Activated T-cell treated with anti-CD3 and anti-CD28 coated beads for 1 hour (primary cell): ENCODE results near the gene PDCD1.

ENCODE experiments used
- DNase-seq: peaks from one replicate; pipeline ENCODE4 v3.0.0-alpha.2; 2020; ENCODE audit warnings: low read depth

PDCD1 gene

GRCh38 chr2:241852116-241852980 lies 6.3 kb downstream of the PDCD1 start:
- no peak for DNase-seq

- no peak for DNase-seq
Observed at GRCh38 chr2:241851325-241852115, 7.2 kb downstream of the PDCD1 start.

GRCh38 chr2:241850544-241851324 lies 8.0 kb downstream of the PDCD1 start:
- DNase-seq: no peak

- DNase-seq: no peak
Observed at GRCh38 chr2:241849616-241850543, 8.8 kb downstream of the PDCD1 start.

DNA sequence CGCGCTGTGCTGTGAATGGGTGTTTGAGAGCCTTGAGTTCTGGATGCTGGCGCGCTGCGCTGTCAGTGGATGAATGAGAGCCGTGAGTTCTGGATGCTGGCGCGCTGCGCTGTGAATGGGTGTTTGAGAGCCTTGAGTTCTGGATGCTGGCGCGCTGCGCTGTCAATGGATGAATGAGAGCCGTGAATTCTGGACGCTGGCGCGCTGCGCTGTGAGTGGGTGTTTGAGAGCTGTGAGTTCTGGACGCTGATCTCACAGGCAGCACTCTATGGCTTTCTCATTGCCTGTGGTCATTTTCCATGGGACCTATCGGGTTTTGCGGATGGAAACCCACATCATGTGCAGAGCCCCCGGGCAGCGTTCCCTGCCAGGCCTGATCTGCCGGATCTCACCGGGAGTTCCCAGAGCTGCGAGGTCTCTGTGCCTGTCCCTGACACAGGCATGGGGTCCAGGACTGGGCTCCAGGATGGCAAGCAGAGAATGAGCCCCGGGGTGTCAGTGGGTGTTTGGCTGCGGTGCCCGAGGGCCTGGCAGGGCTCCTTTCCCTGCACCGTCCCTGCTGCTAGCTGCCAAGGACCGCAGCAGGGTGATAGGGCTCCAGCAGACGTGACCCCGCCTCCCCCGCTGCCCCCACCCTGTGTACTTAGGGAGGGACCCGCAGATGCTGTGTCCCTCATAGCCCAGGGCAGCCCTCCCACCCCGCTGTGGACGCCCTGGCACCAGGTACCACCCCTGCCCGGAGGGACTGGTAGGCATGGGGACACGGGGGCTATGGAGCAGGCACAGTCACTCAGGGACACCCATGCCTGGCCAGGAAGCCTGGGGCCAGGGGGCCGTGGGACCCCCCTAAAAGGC lies 9.7 kb downstream of the PDCD1 start:
- DNase-seq: no peak

DNA sequence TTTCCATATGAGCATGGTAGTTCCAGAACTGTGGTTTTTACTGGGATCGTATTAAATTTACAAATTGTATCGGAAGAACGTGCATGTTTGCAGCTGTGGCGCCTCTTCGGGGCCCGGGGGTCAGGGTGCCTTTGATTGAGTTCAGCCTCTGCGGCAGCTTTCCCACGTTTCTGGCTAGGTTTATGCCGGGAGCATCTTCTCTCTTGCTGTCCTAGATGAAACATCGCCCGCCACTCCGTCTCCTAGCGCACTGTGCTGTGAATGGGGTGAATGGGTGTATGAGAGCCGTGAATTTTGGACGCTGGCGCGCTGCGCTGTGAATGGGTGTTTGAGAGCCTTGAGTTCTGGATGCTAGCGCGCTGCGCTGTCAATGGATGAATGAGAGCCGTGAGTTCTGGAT lies 12.3 kb downstream of the PDCD1 start:
- no peak for DNase-seq

- DNase-seq: no peak
Observed at GRCh38 chr2:241844831-241845578, 13.7 kb downstream of the PDCD1 start.

DNA sequence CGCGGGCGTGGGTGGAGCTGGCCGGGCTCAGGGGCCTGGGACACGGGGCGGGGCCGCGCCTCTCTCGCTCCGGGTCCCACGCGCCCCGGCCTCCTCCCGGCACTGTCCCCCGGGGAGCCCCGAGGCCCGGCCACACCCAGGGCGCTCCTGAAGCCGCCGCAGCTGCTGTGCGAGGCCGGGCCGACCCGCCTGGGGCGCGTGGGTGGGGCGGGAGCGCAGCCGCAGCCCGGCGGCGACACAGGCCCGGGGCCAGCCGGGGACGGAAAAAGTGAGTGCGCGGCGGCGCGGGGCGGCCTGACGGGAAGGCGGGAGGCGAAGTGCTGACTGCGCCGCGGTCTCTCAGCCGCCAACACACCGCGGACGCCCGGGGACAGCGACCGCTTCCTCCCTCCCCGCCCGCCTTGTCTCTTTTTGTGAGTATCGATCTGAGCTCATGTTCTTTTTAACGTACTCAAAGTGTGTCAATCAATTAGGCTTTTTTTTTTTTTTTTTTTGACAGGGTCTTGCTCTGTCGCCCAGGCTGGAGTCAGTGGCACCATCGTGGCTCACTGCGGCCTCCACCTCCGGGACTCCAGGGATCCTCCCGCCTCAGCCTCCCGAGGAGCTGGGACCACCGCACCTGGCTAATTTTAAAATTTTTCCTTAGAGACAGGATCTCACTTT lies 14.5 kb downstream of the PDCD1 start:
- DNase-seq: peak; percentile 66

DNA sequence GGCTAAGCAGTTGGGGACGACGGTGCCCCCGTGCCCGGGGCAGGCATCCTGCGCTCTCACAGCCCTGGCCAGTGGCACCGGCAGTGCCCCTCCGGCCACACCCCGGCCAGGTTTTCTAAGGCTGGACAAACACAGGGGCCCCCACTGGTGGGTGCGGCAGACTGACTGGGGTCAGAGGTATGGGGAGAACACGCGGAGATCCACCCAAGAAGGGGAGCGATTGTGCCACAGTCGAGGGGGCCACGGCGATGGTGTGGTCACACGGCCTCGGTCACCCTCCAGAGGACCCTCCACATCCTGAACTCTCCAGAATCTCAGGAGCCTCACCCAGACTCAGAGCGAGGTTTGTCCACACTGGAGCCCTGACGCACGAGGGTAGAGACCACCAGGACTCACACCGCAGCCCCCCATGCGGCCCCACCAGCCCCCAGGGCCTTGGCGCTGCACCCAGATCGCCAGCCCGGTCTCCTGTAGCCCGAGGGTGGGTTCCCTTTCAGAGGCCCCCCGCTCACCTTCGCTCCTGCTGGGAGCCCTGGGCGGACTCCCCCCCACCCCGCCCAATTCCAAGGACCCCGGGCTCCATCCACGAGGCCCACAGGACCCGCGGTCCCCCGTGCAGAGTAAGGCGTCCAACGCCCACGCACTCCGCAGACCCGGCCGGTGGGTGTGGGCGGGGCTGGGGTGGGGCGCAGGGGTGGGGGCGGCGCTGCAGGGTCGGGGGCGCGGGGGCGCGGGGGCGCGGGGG lies 15.2 kb downstream of the PDCD1 start:
- DNase-seq: no peak

DNA sequence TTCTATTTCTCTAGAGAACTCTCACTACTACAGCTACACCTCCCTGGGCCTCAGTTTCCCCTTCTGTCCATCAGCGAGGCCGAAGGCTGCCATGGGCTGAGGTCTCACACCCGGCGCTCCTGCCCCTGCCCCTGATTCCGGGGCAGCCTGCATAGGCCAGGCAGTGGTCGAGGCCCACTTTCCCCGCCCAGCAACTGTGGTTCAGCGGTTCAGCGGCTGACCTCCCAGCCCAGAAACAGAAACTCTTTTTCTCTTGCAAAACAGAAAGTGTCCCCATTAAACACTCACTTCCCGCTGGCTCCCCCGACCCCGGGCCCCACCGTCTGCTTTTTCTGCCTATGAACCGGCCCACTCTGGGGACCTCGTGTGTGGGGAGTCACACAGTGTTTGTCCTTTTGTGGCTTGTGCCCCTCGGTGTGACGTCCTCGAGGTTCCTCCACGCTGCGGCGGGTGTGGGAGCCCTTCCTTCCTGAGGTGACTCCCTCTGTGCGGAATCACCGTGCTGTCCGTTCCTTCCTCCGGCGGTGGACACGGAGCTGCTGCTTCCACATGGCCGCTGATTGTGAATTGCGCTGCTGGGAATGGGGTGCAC lies 16.0 kb downstream of the PDCD1 start:
- DNase-seq: no peak

GRCh38 chr2:241842067-241842415 lies 16.7 kb downstream of the PDCD1 start:
- no peak for DNase-seq

DNA sequence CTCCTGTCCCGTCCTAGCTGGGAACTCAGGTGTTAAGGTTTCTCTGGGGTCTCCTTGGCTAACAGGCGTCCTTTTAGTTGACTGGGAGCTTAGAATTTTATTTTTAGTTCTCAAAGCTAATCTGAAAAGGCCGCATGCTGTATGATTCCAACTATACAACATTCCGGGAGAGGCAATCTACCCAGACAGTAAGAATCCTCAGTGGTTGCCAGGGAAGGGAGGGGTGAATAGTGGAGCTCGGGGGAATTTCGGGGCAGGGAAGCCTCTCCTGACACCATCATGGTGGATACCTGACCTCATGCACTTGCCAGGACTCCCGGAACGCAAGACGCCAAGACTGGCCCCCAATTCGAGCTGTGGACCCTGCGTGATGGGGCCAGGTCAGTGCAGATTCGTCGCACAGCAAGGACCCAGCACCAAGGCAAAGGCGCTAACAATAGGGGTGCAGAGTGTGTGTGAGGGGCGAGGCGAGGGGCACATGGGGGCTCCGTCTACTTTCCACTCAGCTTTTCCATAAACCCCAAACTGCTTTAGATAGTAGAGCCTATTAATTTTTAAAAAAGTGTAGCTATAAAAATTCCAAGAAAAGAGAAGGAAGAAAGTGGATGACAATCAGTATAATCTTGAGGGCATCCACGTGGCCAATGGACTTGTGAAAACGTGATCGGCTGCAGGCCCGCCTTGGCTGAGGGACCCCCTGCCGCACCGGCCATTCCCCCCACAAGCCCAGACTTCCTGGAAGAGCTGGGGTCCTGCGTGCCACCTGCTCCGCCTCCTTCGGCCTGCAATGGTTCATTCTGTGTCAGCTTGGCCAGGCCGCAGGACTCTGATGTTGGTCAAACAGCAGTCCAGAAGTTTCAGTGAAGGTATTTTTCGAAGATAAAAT lies 17.3 kb downstream of the PDCD1 start:
- no peak for DNase-seq

GRCh38 chr2:241837197-241837965 lies 21.3 kb downstream of the PDCD1 start:
- DNase-seq: no peak

DNA sequence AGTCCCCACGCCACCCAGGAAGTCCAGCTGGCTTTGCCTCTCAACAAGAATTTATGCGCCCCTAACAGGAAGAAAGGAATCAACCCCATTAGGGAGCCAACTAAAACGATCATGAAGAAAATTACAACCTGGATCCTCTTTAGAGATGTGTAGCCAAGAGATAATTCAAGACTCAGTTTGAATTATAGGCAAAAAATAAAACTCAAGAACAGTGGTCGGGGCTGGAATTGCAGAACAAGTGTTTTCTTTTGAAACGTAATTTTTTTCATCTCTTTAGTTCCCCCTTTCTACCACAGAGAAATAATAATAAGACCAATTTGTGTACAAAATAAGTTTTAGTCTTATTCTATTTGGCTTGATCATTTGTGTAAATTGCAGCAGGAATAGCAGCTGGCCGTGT lies 22.4 kb downstream of the PDCD1 start:
- no peak for DNase-seq

DNA sequence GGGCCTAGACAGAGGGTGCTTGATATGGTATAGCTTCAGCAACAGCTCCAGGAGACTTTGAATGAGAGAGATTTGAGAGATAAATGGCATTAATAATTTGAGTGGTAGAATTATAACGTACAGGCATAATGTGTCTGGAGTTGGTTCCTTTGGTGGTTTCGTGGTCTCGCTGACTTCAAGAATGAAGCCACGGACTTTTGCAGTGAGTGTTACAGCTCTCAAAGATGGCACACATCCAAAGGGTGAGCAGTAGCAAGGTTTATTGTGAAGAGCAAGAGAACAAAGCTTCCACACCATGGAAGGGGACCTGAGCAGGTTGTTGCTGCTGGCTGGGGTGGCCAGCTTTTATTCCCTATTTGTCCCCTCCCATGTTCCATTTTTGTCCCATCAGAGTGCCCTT lies 23.1 kb downstream of the PDCD1 start:
- DNase-seq: no peak

DNA sequence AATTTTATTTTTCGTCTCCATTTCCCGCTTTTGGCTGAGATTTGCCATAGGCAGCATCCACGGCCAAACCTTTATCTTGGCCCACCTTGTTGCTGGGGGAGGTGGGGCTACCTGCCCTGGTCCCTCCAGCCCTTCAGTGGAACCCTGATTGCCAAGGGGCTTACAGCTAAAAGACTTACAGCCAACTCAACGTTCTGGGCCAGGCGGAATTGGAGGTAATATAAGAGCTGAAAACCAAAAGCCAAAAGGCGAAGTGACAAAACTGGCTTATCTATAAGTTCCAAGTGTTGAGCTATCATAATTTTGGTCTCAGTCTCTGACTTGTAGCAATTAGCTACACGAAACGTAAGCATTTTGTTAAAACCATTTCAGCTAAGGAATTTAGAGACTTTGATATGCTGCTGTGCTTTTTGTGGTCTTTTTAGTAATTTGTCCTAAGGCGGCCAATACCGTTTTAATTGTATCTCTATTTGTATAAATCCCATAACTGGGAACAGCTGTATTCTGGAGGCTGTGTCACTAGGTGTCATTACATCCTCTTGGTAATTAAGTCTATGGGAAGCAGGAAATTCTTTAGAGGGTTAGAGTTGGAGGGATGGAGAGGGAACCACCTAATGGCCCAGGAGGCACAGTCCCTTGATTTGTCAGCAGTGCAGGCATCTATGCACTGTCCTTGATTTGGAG lies 24.0 kb downstream of the PDCD1 start:
- DNase-seq: no peak
